ENCODE results near the gene HLF. TPM values are rescaled to one million over a fixed set of nuclear protein-coding genes. Genes with fewer than 3 reads are reported as not detected.

The HLF gene
- total RNA-seq, 4 donors from 2014 or later = 7.7 to 14.8 (median 10.4) TPM

GRCh38 chr17:55295411-55296170, 30.8 kb downstream of the HLF start:
- H3K4me3 ChIP-seq = no peak overlapping the region
- H3K36me3 ChIP-seq = no peaks in the 10 kb centered on the region
- ATAC-seq (peak; percentile 79 to 87), DNase-seq (peak; percentile 18 to 40)
- peak; percentile 64 to 87 (median 83) for TF ChIP-seq CTCF (IDR thresholded peaks at IDR 0.05 in 4 of 5, conservative IDR thresholded peaks at IDR 0.05 in 1 of 5)
- TF ChIP-seq POLR2A (IDR thresholded peaks at IDR 0.05) = no peak
- no peaks in the 10 kb centered on the region for H3K27me3 ChIP-seq
- intact Hi-C loops (cut with DNase I; ENCODE audit: low total_unique reads) = loop anchor here (1.0 to 2.0 kb wide), 3 partner anchors 31 to 303 kb away; partner anchors contain the start of gene HLF
- H3K27ac ChIP-seq = peak overlapping the region in 2 of 4 donors; percentile 15 to 16
- no peaks in the 10 kb centered on the region for H3K9me3 ChIP-seq
- in situ Hi-C loops (cut with MboI; ENCODE audit: low sequenced_read_pairs in 4 of 4) = loop anchor here in 2 of 4 donors (5.0 to 10.0 kb wide), 3 partner anchors 241 to 303 kb away; no protein-coding TSS in a partner anchor
- H3K4me1 ChIP-seq = peaks cover 0 to 4% of the 10 kb centered on the region in 2 donors

- peaks cover 0 to 4% of the 10 kb centered on the region in 2 donors for H3K4me1 ChIP-seq
- no peak overlapping the region for H3K4me3 ChIP-seq
- no peaks in the 10 kb centered on the region for H3K9me3 ChIP-seq
- no peaks in the 10 kb centered on the region for H3K27me3 ChIP-seq
- no peak overlapping the region for H3K27ac ChIP-seq
- no peak for DNase-seq
- H3K36me3 ChIP-seq = no peaks in the 10 kb centered on the region
- intact Hi-C loops (cut with DNase I; ENCODE audit: low total_unique reads) (loop anchor here (1.0 to 2.0 kb wide), 2 partner anchors 32 to 57 kb away; partner anchors contain the start of gene HLF), in situ Hi-C loops (cut with MboI; ENCODE audit: low sequenced_read_pairs in 4 of 4) (loop anchor here in 2 of 4 donors (5.0 to 10.0 kb wide), 3 partner anchors 241 to 304 kb away; no protein-coding TSS in a partner anchor)
- TF ChIP-seq POLR2A (IDR thresholded peaks at IDR 0.05) = no peak
- peak in 1 of 5 experiments; percentile 1 for TF ChIP-seq CTCF (IDR thresholded peaks at IDR 0.05 in 4 of 5, conservative IDR thresholded peaks at IDR 0.05 in 1 of 5)
- ATAC-seq = peak in 1 of 2 donors; percentile 11
Measured at GRCh38 chr17:55296171-55296695, 31.5 kb downstream of the HLF start.

- H3K4me1 ChIP-seq = peaks cover 0 to 4% of the 10 kb centered on the region in 2 donors
- in situ Hi-C loops (cut with MboI; ENCODE audit: low sequenced_read_pairs in 4 of 4) = loop anchor here in 2 of 4 donors (5.0 to 10.0 kb wide), 3 partner anchors 242 to 304 kb away; no protein-coding TSS in a partner anchor
- intact Hi-C loops (cut with DNase I; ENCODE audit: low total_unique reads) = loop anchor here (1.0 to 2.0 kb wide), 2 partner anchors 32 to 58 kb away; partner anchors contain the start of gene HLF
- no peak for ATAC-seq
- no peak for TF ChIP-seq POLR2A (IDR thresholded peaks at IDR 0.05)
- TF ChIP-seq CTCF (IDR thresholded peaks at IDR 0.05 in 4 of 5, conservative IDR thresholded peaks at IDR 0.05 in 1 of 5) = no peak
- H3K4me3 ChIP-seq = no peak overlapping the region
- no peak for DNase-seq
- H3K9me3 ChIP-seq = no peaks in the 10 kb centered on the region
- no peaks in the 10 kb centered on the region for H3K27me3 ChIP-seq
- no peak overlapping the region for H3K27ac ChIP-seq
- no peaks in the 10 kb centered on the region for H3K36me3 ChIP-seq
Measured at GRCh38 chr17:55296699-55297098, 31.9 kb downstream of the HLF start.

GRCh38 chr17:55298111-55298730, 33.5 kb downstream of the HLF start:
- H3K9me3 ChIP-seq = no peaks in the 10 kb centered on the region
- peaks cover 0 to 11% of the 10 kb centered on the region in 2 donors for H3K4me1 ChIP-seq
- H3K27ac ChIP-seq = no peak overlapping the region
- no peak for DNase-seq
- TF ChIP-seq CTCF (IDR thresholded peaks at IDR 0.05 in 4 of 5, conservative IDR thresholded peaks at IDR 0.05 in 1 of 5) = no peak
- TF ChIP-seq POLR2A (IDR thresholded peaks at IDR 0.05) = no peak
- H3K27me3 ChIP-seq = no peaks in the 10 kb centered on the region
- no peak overlapping the region for H3K4me3 ChIP-seq
- H3K36me3 ChIP-seq = no peaks in the 10 kb centered on the region
- in situ Hi-C loops (cut with MboI; ENCODE audit: low sequenced_read_pairs in 4 of 4) = loop anchor here in 2 of 4 donors (5.0 to 10.0 kb wide), 3 partner anchors 243 to 306 kb away; no protein-coding TSS in a partner anchor
- intact Hi-C loops (cut with DNase I; ENCODE audit: low total_unique reads) = no loop called here
- ATAC-seq = no peak

All from gastrocnemius medialis (tissue), 4 donors.